Measurements from ENCODE around the gene SPECC1L.

Gene SPECC1L

DNA sequence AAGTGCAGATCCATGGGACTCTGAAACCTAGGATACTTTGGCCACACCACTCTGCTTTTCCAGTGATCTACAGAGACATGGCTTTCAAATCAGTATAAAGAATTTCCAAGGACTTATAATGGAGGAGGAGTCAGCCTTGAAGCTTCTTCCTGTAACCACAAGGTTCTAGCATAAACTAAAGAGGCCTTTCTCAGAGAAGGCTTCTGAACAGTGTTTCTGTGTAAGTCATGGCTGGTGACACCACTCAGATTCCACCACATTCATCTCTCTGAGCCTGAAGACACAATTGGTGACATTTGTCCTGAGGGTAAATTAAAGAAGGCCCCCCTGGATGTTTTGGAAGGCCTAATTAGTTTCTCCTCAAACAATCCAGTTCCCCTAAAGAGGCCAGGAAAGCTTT lies 127.8 kb downstream of the SPECC1L start:
- no peak for DNase-seq (ENCODE audit: low read depth in 2 of 2)

- DNase-seq (ENCODE audit: low read depth in 2 of 2), result no peak
Observed at GRCh38 chr22:24400034-24400725, 129.5 kb downstream of the SPECC1L start.

DNA sequence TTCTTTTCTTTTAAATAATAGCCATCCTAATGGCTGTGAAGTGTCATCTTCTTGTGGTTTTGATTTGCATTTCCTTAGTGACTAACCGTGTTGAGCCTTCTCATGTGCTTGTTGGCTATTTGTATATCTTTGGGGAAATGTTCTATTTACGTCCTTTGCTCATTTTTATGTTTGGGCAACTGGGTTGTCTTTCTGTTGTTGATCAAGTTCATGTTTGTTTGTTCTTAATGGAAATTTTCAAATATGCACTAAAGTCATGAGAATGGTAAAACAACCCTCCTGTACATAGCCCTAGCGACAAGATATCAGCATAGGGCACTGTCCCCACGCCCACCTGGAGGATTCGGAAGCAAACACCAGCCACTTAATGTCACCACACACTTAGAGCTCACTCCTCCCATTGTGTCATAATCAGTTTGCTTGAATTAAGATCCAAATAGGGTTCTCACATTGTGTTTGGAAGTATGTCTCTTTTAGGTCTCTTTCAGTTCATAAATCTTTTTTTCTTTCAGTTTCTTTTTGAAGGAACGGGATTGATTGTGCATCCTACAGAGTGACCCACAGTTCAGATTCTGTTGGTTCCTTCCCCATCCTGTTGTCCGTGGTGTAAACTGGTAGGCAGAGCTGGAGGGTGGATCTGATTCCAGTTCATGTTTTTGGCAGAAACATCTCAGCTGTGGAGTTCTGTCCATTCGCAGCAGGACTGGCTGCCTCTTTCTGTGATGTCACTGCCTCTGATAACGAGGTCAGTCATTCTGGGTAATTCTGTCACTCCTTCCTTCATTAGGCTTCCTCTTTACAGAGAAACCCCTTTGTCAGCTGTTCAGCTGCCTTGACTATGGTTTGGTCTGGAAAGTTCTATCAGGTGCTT lies 130.3 kb downstream of the SPECC1L start:
- no peak for DNase-seq (ENCODE audit: low read depth in 2 of 2)

DNA sequence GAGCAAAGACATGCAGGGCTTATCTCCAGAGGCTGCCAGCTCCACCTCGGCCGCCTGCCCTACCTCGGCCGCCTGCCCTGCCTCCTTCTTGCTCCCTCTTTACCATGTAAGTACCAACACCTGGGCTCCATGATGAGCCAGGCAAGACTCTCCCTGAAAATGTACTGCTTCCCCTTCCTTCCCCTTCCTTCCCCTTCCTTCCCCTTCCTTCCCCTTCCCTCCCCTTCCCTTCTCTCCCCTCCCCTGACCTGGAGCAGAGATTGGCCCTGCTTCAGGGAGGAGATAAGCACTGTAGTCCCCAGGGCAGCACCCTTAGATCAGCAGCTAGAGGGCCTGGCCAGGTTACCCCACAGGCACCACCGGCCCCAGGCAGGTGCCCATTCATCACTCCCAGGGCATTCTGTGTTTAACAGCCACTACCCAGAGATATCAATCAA lies 131.3 kb downstream of the SPECC1L start:
- DNase-seq (ENCODE audit: low read depth in 2 of 2), result no peak

DNA sequence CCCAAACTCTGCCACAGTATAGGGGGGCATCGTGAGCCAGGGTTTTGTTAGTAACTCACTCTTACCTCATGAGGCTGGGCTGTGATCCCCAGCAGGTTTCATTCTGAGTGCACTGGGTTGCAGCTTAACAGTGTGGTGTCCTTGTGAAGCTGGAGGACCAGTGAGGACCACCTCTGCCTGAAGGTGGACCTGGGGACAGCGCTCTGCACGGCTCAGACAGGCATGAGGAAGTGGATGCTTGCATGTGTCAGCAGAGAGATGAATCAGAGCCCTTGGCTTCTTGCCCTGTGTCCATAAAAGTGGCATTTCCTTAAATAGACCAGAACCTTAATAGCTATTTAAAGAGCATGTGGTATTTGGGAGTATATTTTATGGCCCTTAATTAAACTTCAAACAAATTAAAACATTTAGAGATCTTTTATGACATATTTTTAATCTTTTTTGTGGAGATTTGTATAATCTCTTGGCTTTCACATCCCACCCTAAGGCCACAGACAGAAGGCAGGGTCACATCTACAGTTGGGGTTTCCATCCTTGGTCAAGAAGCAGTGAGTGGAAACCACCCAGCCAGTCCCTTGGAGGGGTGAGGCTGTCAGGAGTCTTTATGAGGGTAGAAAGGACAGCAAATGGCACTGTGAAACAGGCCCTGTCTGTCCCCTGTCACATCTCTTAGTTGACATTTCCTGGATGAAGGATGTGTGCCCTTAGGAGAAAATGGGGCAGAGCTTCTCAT lies 132.0 kb downstream of the SPECC1L start:
- DNase-seq (ENCODE audit: low read depth in 2 of 2), result peak; percentile 78 to 79

- no peak for DNase-seq (ENCODE audit: low read depth in 2 of 2)
Observed at GRCh38 chr22:24403346-24403745, 132.7 kb downstream of the SPECC1L start.

- DNase-seq (ENCODE audit: low read depth in 2 of 2), result no peak
Observed at GRCh38 chr22:24404561-24405275, 134.1 kb downstream of the SPECC1L start.

- DNase-seq (ENCODE audit: low read depth in 2 of 2), result no peak
Observed at GRCh38 chr22:24405631-24406321, 135.1 kb downstream of the SPECC1L start.

DNA sequence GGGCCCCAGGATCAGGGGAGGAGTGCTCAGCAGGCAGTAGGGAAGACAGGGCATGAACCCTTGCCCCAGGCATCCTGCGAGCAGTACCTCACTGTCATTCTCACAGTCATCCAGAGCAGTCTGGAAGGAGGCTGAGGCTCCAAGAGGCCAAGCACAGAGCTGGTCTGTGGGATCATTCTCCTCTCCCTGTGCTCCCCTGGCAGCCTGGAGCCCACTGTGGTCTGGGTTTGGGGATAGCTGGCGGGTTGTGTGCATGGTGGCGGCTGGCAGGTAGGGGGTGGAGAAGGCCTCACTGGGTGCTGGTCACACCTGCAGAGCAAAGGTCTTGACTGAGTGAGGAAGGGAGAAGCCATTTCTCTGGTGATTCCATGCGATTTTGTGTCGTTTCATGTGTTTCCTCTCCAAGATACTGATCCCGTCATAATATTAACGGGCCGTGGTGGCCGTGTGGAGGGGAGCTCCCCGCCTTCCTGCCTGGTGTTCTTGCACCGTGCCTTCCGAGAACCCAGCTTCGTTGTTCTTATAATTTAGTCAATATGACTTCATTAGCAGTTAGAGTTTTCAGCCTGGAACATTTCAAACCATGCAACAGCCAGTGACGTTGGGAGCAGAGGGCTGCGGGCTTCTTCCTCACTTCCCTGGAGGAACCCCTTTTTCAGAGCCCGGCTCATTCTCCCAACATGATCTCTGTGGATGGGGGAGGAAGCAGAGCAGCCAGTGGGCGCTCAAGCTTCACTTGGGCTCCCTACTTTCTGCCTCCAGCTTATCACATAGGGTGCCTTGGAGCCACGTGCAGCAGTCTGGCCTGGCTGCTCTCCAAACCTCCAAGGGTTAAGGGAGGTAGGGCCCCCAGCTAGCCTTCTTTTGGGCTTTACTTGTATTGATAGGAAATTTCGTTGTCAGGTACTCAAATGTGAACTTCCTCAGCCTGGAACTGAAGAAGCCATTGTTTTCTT lies 136.0 kb downstream of the SPECC1L start:
- no peak for DNase-seq (ENCODE audit: low read depth in 2 of 2)

- DNase-seq (ENCODE audit: low read depth in 2 of 2), result no peak
Observed at GRCh38 chr22:24407278-24407665, 136.6 kb downstream of the SPECC1L start.

- no peak for DNase-seq (ENCODE audit: low read depth in 2 of 2)
Observed at GRCh38 chr22:24407884-24408283, 137.3 kb downstream of the SPECC1L start.

DNA sequence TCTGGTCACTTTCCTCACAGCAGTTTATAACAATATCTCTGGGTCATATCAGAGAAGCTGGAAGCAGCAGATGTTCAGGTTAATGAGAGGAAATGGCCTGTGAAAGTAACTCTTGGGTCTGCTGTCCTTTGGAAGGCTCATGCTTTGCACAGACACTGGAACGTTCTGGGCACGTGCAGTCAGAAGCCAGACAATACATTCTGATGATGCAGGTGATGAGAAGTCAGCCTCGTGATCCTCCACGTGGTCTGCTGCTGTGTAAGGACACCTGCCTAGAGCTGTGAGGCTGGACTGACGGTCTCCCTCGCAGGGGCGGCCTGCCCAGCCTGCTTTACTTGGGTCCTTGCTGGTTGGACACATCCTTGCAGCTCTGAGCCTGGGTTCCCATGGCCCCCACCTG lies 138.0 kb downstream of the SPECC1L start:
- no peak for DNase-seq (ENCODE audit: low read depth in 2 of 2)

- no peak for DNase-seq (ENCODE audit: low read depth in 2 of 2)
Observed at GRCh38 chr22:24409707-24410106, 139.1 kb downstream of the SPECC1L start.

DNA sequence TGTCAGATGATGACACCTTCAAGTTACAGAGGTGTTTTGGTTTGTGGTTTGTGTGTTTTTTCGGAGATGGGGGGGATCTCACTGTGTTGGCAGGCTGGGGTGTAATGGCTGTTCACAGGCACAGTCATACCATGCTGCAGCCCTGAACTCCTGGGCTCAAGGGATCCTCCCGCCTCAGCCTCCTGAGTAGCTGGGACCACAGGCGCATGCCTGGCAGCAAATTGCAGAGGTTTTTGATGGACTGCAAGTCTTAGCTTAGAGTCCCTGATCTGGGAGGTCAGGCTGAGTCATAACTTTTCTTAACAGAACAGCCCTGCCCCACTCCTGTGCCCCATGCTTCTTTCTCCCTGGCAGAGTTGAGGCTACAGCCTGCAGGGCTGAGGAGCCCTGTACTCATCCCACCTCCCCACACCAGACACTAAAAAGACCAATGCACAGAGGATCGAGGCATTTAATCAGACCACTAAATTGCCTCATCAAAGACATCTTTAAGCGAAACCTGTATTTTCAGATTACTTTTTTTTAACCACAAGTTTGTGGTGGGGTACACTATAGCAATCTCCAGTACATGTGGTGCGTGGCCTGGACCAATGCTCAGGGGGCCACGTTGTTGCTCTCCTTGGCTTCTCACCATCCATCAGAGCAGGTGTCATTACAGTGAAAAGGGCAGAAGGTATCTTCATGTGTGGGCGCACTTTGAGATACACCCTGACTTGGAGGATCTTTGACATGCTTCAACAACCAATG lies 139.7 kb downstream of the SPECC1L start:
- DNase-seq (ENCODE audit: low read depth in 2 of 2), result no peak

DNA sequence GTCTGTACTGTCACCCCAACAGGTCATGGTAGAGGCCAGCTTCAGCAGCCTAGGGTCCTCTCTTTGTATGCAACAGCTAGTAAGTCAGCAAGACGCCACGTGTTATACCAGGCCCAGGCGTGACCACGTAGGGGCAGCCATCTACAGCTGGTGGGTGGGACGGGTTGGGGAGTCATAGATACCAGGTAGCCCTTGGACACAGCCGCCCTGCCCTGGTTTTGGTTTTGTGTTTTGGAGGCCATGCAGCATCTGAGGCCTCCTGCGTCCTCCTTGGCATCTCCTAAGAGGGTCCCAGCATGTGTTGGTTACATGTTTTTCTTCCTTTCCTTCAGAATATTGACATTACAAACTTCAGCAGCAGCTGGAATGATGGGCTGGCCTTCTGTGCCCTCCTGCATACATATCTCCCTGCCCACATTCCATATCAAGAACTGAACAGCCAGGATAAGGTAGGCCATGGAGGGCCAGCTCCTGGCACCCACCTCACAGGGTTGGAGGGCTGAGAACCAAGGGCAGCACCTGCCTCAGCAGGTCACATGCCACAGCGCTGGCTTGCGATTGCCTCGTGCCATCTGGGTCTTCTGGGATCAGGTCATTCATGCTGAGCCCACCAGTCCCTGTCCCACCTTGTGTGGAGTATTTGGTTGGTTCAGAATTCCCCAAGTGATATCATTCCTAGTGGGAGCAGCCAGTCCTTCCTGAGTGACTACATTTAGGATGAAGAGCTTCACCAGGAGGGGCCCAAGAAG lies 140.8 kb downstream of the SPECC1L start:
- DNase-seq (ENCODE audit: low read depth in 2 of 2), result no peak

DNA sequence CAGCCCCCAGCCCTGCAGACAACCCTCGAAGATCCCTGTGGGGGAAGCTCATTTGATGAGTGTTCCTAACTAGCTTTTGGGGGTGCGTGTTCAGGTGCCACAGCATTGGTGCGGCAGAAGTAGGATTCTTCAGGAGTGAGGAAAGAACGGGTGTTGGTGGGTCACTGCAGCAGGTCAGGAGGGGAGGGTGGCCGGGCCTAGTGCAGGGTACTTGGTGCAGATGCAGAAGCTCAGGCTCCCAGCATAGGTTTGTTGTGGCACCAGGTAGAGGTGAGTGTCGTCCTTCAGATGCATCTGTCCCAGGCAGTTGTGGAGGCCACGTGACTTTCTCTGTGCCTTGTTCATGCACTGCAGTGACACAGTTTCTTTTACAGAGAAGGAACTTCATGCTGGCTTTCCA lies 141.6 kb downstream of the SPECC1L start:
- no peak for DNase-seq (ENCODE audit: low read depth in 2 of 2)

DNA sequence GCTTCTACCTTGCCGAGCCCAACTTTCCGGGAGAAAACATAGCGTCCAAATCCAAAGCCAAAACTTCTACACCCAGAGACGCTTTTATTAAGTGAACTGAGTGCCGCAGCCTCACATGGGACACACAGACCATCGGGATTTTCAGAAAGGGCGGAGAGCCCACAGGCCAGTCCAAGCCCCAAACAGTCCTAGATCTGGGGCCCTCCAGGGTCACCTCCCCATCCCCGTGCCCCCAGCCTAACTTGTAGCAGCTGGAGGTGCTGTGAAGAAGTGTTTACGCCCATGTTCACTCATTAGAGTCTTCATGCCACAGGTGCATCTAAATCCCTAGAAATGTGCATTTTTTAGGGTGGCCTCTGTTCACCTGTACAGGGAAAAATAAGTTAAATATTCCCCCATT lies 142.6 kb downstream of the SPECC1L start:
- no peak for DNase-seq (ENCODE audit: low read depth in 2 of 2)

- DNase-seq (ENCODE audit: low read depth in 2 of 2), result no peak
Observed at GRCh38 chr22:24413736-24414385, 143.2 kb downstream of the SPECC1L start.
